Trophoblast cell (in vitro differentiated cells and primary cell): ENCODE data around the gene HSPA4.

Source experiments
- DNase-seq, 2 donors: peaks; one replicate each; pipeline ENCODE4 v3.0.0-alpha.2; 2016
- H2AFZ ChIP-seq: 2 replicates; pipeline ENCODE4 v1.6.1; 2013; ENCODE audit warnings: low read length, moderate library complexity, mild to moderate bottlenecking; ENCODE audit not compliant: insufficient read depth, poor library complexity
- H2AK5ac ChIP-seq: 2 replicates; pipeline ENCODE4 v1.6.1; 2013; ENCODE audit warnings: mild to moderate bottlenecking, low read length
- H2BK120ac ChIP-seq: 2 replicates; pipeline ENCODE4 v1.6.1; 2013; ENCODE audit warnings: low read length, mild to moderate bottlenecking, moderate library complexity; ENCODE audit not compliant: insufficient read depth, poor library complexity
- H2BK12ac ChIP-seq: 2 replicates; pipeline ENCODE4 v1.6.1; 2013; ENCODE audit warnings: mild to moderate bottlenecking, low read length, moderate library complexity
- H2BK5ac ChIP-seq: 2 replicates; pipeline ENCODE4 v1.6.1; 2013; ENCODE audit warnings: low read length, low read depth, moderate library complexity, mild to moderate bottlenecking; ENCODE audit not compliant: poor library complexity
- H3K14ac ChIP-seq: 2 replicates; pipeline ENCODE4 v1.6.1; 2013; ENCODE audit warnings: mild to moderate bottlenecking, low read length
- H3K18ac ChIP-seq: 2 replicates; pipeline ENCODE4 v1.6.1; 2013; ENCODE audit warnings: mild to moderate bottlenecking, low read length
- H3K23ac ChIP-seq: 2 replicates; pipeline ENCODE4 v1.6.1; 2013; ENCODE audit warnings: low read length
- H3K27ac ChIP-seq: 2 replicates; pipeline ENCODE4 v1.5.1; 2013; ENCODE audit warnings: low read depth, mild to moderate bottlenecking, inconsistent platforms, low read length, moderate library complexity
- H3K27me3 ChIP-seq: 2 replicates; pipeline ENCODE4 v1.6.1; 2013; ENCODE audit warnings: inconsistent platforms, mild to moderate bottlenecking, low read length, moderate library complexity; ENCODE audit not compliant: insufficient read depth
- H3K36me3 ChIP-seq, 2 experiments: 1 replicate in 1 of 2; 2 replicates in 1 of 2; pipeline ENCODE4 v1.6.1; 2013; ENCODE audit warnings: low read length in 2 of 2, mild to moderate bottlenecking in 2 of 2, moderate library complexity in 1 of 2; ENCODE audit not compliant: insufficient read depth in 2 of 2, control insufficient read depth in 1 of 2
- H3K4ac ChIP-seq: 2 replicates; pipeline ENCODE4 v1.6.1; 2013; ENCODE audit warnings: low read depth, mild to moderate bottlenecking, low read length, moderate library complexity
- H3K4me1 ChIP-seq, 2 experiments: 1 replicate in 1 of 2; 2 replicates in 1 of 2; pipeline ENCODE4 v1.6.1; 2013; ENCODE audit warnings: low read length in 2 of 2, mild to moderate bottlenecking in 2 of 2, moderate library complexity in 1 of 2; ENCODE audit not compliant: insufficient read depth in 2 of 2, control insufficient read depth in 1 of 2
- H3K4me2 ChIP-seq: 2 replicates; pipeline ENCODE4 v1.6.1; 2013; ENCODE audit warnings: inconsistent platforms, mild to moderate bottlenecking, low read length, moderate library complexity
- H3K4me3 ChIP-seq: 2 replicates; pipeline ENCODE4 v1.5.1; 2013; ENCODE audit warnings: mild to moderate bottlenecking, low read depth, low read length, inconsistent platforms
- H3K79me1 ChIP-seq: one replicate; pipeline ENCODE4 v1.6.1; 2013; ENCODE audit warnings: low read length
- H3K79me2 ChIP-seq: 2 replicates; pipeline ENCODE4 v1.6.1; 2013; ENCODE audit warnings: low read length, mild to moderate bottlenecking; ENCODE audit not compliant: control insufficient read depth, insufficient read depth, poor library complexity
- H3K9ac ChIP-seq: 2 replicates; pipeline ENCODE4 v1.6.1; 2013; ENCODE audit warnings: mild to moderate bottlenecking, low read length
- H3K9me3 ChIP-seq: 2 replicates; pipeline ENCODE4 v1.6.1; 2013; ENCODE audit warnings: low read depth, mild to moderate bottlenecking, control low read depth, inconsistent platforms, low read length; ENCODE audit not compliant: insufficient read depth
- H4K12ac ChIP-seq: 2 replicates; pipeline ENCODE4 v1.6.1; 2013; ENCODE audit warnings: low read depth, mild to moderate bottlenecking, low read length, moderate library complexity
- H4K8ac ChIP-seq: 2 replicates; pipeline ENCODE4 v1.6.1; 2013; ENCODE audit warnings: low read depth, mild to moderate bottlenecking, low read length, moderate library complexity
- H4K91ac ChIP-seq: one replicate; pipeline ENCODE4 v1.6.1; 2013; ENCODE audit warnings: low read depth, mild to moderate bottlenecking, low read length, moderate library complexity
- WGBS: extraction: QIAGEN DNeasy Blood & Tissue Kit; methylation state at CpG from one replicate; pipeline ENCODE4 v1.1.7; 2013; ENCODE audit warnings: missing lambda C conversion rate; ENCODE audit not compliant: insufficient read length, insufficient coverage; ENCODE audit errors: extremely low coverage; 5-methylcytosine and 5-hydroxymethylcytosine counted together

The HSPA4 gene

DNA sequence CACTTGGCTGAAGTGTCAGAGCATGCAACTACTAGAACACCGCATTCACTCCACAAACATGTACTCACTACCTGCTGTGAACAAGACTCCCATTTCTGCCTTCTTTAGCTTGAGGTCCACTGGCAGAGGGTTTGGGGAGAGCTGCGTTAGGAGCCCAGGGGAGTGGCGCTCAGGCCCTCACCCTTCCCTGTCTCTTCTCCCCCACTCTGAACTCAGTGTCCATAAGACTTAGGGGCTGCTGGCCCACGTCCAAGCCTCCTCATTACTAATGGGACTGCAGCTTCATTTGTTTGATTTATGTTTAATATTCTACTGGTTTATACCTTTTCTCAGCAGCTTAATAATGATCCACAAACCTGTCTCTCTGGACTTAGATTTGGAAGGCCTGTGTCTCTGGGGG, 70.9 kb downstream of the HSPA4 start:
- no peak overlapping the region for H3K23ac ChIP-seq
- WGBS, result no CpG with 5 or more reads among the region's 4 CpGs

DNA sequence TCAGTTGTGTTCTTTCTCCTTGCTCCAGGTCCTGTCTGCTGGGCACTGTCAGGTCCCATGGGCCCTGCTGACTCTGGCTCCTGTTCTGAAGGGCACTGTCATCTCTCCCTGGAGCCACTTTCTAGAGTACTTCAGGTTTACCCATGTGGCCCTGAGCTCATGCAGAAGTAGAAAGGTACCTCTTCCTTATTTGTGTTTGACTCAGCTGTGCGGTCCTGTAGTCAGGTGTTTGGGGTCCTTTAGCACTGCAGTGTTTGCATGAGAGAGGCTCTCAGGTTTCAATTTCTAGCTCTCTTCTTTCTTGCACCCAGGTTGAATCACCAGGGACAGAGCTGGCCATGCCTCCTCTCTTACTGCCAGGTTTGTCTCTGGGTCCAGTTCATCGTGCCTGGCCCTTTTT, 71.5 kb downstream of the HSPA4 start:
- Histone ChIP-seq H3K79me1 (no peaks in the 10 kb centered on the region), H3K4me3 (no peak overlapping the region), H3K23ac (no peak overlapping the region), H2AK5ac (no peak overlapping the region), H3K4ac (no peak overlapping the region), H2AFZ (no peak overlapping the region), H3K4me2 (no peak overlapping the region), H3K36me3 (no peaks in the 10 kb centered on the region), H4K12ac (no peak overlapping the region), H2BK120ac (no peak overlapping the region), H3K27ac (no peak overlapping the region), H3K4me1 (no peaks in the 10 kb centered on the region), H3K14ac (no peak overlapping the region), H2BK12ac (no peak overlapping the region), H3K27me3 (no peaks in the 10 kb centered on the region), H3K9me3 (no peaks in the 10 kb centered on the region), H4K8ac (no peak overlapping the region), H2BK5ac (no peak overlapping the region), H3K9ac (no peak overlapping the region), H4K91ac (no peak overlapping the region), H3K18ac (no peak overlapping the region), H3K79me2 (no peaks in the 10 kb centered on the region)
- no CpG with 5 or more reads among the region's 2 CpGs for WGBS
- DNase-seq, result no peak

More for the DNA sequence above, 70.9 kb downstream of the HSPA4 start:
- no peak overlapping the region for H3K4ac ChIP-seq
- no peaks in the 10 kb centered on the region for H3K36me3 ChIP-seq
- H2BK12ac ChIP-seq, result no peak overlapping the region
- H3K18ac ChIP-seq, result no peak overlapping the region
- DNase-seq, result no peak
- H4K91ac ChIP-seq, result no peak overlapping the region
- H3K4me2 ChIP-seq, result no peak overlapping the region
- H3K14ac ChIP-seq, result no peak overlapping the region
- H4K12ac ChIP-seq, result no peak overlapping the region
- no peaks in the 10 kb centered on the region for H3K4me1 ChIP-seq
- no peak overlapping the region for H4K8ac ChIP-seq
- no peaks in the 10 kb centered on the region for H3K27me3 ChIP-seq
- H3K79me2 ChIP-seq, result no peaks in the 10 kb centered on the region
- H2BK5ac ChIP-seq, result no peak overlapping the region
- no peaks in the 10 kb centered on the region for H3K79me1 ChIP-seq
- H2AFZ ChIP-seq, result no peak overlapping the region
- H3K9ac ChIP-seq, result no peak overlapping the region
- no peaks in the 10 kb centered on the region for H3K9me3 ChIP-seq
- H3K4me3 ChIP-seq, result no peak overlapping the region
- H2AK5ac ChIP-seq, result no peak overlapping the region
- H3K27ac ChIP-seq, result no peak overlapping the region
- no peak overlapping the region for H2BK120ac ChIP-seq

- H3K9ac ChIP-seq, result no peak overlapping the region
- no CpG with 5 or more reads among the region's 4 CpGs for WGBS
- H2BK5ac ChIP-seq, result no peak overlapping the region
- H3K27me3 ChIP-seq, result no peaks in the 10 kb centered on the region
- H4K91ac ChIP-seq, result no peak overlapping the region
- no peak overlapping the region for H3K14ac ChIP-seq
- H3K4me2 ChIP-seq, result no peak overlapping the region
- H2BK120ac ChIP-seq, result no peak overlapping the region
- no peaks in the 10 kb centered on the region for H3K4me1 ChIP-seq
- no peaks in the 10 kb centered on the region for H3K79me2 ChIP-seq
- no peak overlapping the region for H3K18ac ChIP-seq
- no peak overlapping the region for H2AK5ac ChIP-seq
- H3K9me3 ChIP-seq, result no peaks in the 10 kb centered on the region
- H3K36me3 ChIP-seq, result no peaks in the 10 kb centered on the region
- no peak overlapping the region for H3K4me3 ChIP-seq
- no peaks in the 10 kb centered on the region for H3K79me1 ChIP-seq
- H2BK12ac ChIP-seq, result no peak overlapping the region
- no peak overlapping the region for H3K23ac ChIP-seq
- H2AFZ ChIP-seq, result no peak overlapping the region
- H4K12ac ChIP-seq, result no peak overlapping the region
- H3K4ac ChIP-seq, result no peak overlapping the region
- no peak for DNase-seq
- H3K27ac ChIP-seq, result no peak overlapping the region
- H4K8ac ChIP-seq, result no peak overlapping the region
These were observed 73.1 kb downstream of the HSPA4 start for GRCh38 chr5:133124891-133125290.

GRCh38 chr5:133128066-133128465, 76.3 kb downstream of the HSPA4 start:
- Histone ChIP-seq H3K27me3 (no peaks in the 10 kb centered on the region), H3K4me3 (no peak overlapping the region), H3K9ac (no peak overlapping the region), H3K14ac (no peak overlapping the region), H3K4ac (no peak overlapping the region), H4K12ac (no peak overlapping the region), H4K8ac (no peak overlapping the region), H3K36me3 (no peaks in the 10 kb centered on the region), H2AFZ (no peak overlapping the region), H3K79me1 (no peaks in the 10 kb centered on the region), H2BK12ac (no peak overlapping the region), H4K91ac (no peak overlapping the region), H3K4me2 (no peak overlapping the region), H2BK5ac (no peak overlapping the region), H2BK120ac (no peak overlapping the region), H3K18ac (no peak overlapping the region), H2AK5ac (no peak overlapping the region), H3K9me3 (peaks cover 2% of the 10 kb centered on the region), H3K79me2 (no peaks in the 10 kb centered on the region), H3K27ac (no peak overlapping the region), H3K23ac (no peak overlapping the region), H3K4me1 (no peaks in the 10 kb centered on the region)
- no CpG with 5 or more reads among the region's 1 CpG for whole genome bisulfite sequencing
- no peak for DNase-seq
